GM12878 (cell line): ENCODE measurements around the gene HEXIM2. TPM values are rescaled to one million over a fixed set of nuclear protein-coding genes. Genes with fewer than 3 reads are reported as not detected.

Source experiments
- ATAC-seq: fragments of 200-7000 bp; cut with Tn5 transposase; 3 replicates; pipeline ENCODE4 v1.9.1; 2020; ENCODE audit warnings: mild to moderate bottlenecking, moderate library complexity
- BruUV-seq: library from RNA; stranded (reverse); fragments of 400-500 nt; replicated peaks from 2 replicates; lab custom pipeline; 2021; lab: Mats Ljungman, UMichigan
- CTCF ChIA-PET: fragments of 300-600 bp; sonication (Branson Sonifier 250); formaldehyde crosslinking; extraction: SDS; loops from one replicate; lab custom pipeline; 2021; ENCODE audit warnings: inconsistent platforms; lab: Yijun Ruan, JAX
- POLR2A ChIA-PET: fragments of 350-600 bp; formaldehyde crosslinking; extraction: SDS; loops from one replicate; lab custom pipeline; 2021; ENCODE audit warnings: inconsistent platforms; lab: Charles Lee
- RAD21 ChIA-PET: fragments of 300-600 bp; sonication (Branson Sonifier 250); formaldehyde crosslinking; loops from one replicate; lab custom pipeline; 2023; ENCODE audit warnings: antibody characterized with exemption; ENCODE audit not compliant: unreplicated experiment; lab: Charles Lee
- SMC1A ChIA-PET: fragments of 300-600 bp; sonication (Branson Sonifier 250); formaldehyde crosslinking; loops from one replicate; lab custom pipeline; 2023; ENCODE audit not compliant: unreplicated experiment, uncharacterized antibody; lab: Charles Lee
- DNase-seq: peaks from one replicate; pipeline ENCODE4 v3.0.0-alpha.2; 2011; ENCODE audit warnings: low read depth, low spot score
- FAIRE-seq: peaks from 3 replicates; lab custom pipeline; 2011; peaks lifted over from hg19 to GRCh38; lab: Jason Lieb, UNC
- H2AFZ ChIP-seq: 2 replicates; pipeline ENCODE4 v1.6.0; 2011; ENCODE audit warnings: low read depth, low read length, control low read depth; ENCODE audit not compliant: control insufficient read depth
- H3K27ac ChIP-seq: 2 replicates; pipeline ENCODE4 v1.5.1; 2011; ENCODE audit warnings: control low read depth; ENCODE audit not compliant: control insufficient read depth, insufficient read depth
- H3K27me3 ChIP-seq, 2 experiments: replicated peaks in 1 of 2; 2 replicates each; pipeline versions ENCODE4 v1.6.0 to v1.6.1; 2011; ENCODE audit warnings: low read length in 1 of 2; ENCODE audit not compliant: control insufficient read depth in 2 of 2, insufficient read depth in 2 of 2
- H3K36me3 ChIP-seq, 2 experiments: 2 replicates each; pipeline ENCODE4 v1.5.1; 2011; ENCODE audit warnings: low read length in 1 of 2; ENCODE audit not compliant: control insufficient read depth in 2 of 2, insufficient read depth in 2 of 2
- H3K4me1 ChIP-seq: 2 replicates; pipeline ENCODE4 v1.6.1; 2011; ENCODE audit warnings: mild to moderate bottlenecking, low read length, moderate library complexity, mixed read lengths; ENCODE audit not compliant: control insufficient read depth, insufficient read depth
- H3K4me2 ChIP-seq: 2 replicates; pipeline ENCODE4 v1.6.0; 2011; ENCODE audit warnings: control low read depth; ENCODE audit not compliant: control insufficient read depth, insufficient read depth
- H3K4me3 ChIP-seq: fragments of 200-600 bp; sonication (generic); 2 replicates; pipeline ENCODE4 v1.5.1; 2016
- H3K79me2 ChIP-seq: 2 replicates; pipeline ENCODE4 v1.6.0; 2011; ENCODE audit warnings: low read length; ENCODE audit not compliant: control insufficient read depth, insufficient read depth
- H3K9ac ChIP-seq: 2 replicates; pipeline ENCODE4 v1.8.0; 2011; ENCODE audit warnings: low read length, control low read depth, mixed read lengths; ENCODE audit not compliant: control insufficient read depth, insufficient read depth
- H3K9me3 ChIP-seq: replicated peaks from 3 replicates; pipeline ENCODE4 v1.5.1; 2011; ENCODE audit warnings: mild to moderate bottlenecking, low read length; ENCODE audit not compliant: control insufficient read depth, insufficient read depth
- H4K20me1 ChIP-seq: 2 replicates; pipeline ENCODE4 v1.6.0; 2011; ENCODE audit not compliant: control insufficient read depth, insufficient read depth
- BACH1 ChIP-seq: fragments of 450-650 bp; IDR thresholded peaks from 2 replicates; pipeline ENCODE4 v1.6.1; 2017; ENCODE audit warnings: mild to moderate bottlenecking, borderline replicate concordance
- CBFB ChIP-seq: IDR thresholded peaks from 2 replicates; pipeline ENCODE4 v1.6.1; 2016; ENCODE audit warnings: antibody characterized with exemption, low read depth
- MTA3 ChIP-seq: IDR thresholded peaks from 2 replicates; pipeline ENCODE4 v1.6.1; 2012; ENCODE audit warnings: low read length, inconsistent platforms, borderline replicate concordance
- POLR2A ChIP-seq: IDR thresholded peaks from 2 replicates; pipeline ENCODE4 v1.6.1; 2011; ENCODE audit warnings: low read depth, mild to moderate bottlenecking, low read length
- RAD51 ChIP-seq: fragments of 450-650 bp; IDR thresholded peaks from 2 replicates; pipeline ENCODE4 v1.6.1; 2016; ENCODE audit warnings: moderate library complexity, mild to moderate bottlenecking, inconsistent platforms
- RB1 ChIP-seq: fragments of 450-650 bp; formaldehyde crosslinking; IDR thresholded peaks from 2 replicates; pipeline ENCODE4 v1.6.1; 2017; ENCODE audit warnings: mild to moderate bottlenecking, borderline replicate concordance
- REST ChIP-seq: IDR thresholded peaks from 2 replicates; pipeline ENCODE4 v1.6.1; 2012; ENCODE audit warnings: mild to moderate bottlenecking, low read depth, low read length
- SMAD1 ChIP-seq: fragments of 450-650 bp; IDR thresholded peaks from 2 replicates; pipeline ENCODE4 v1.6.1; 2018; ENCODE audit warnings: mild to moderate bottlenecking, low read depth; ENCODE audit not compliant: partially characterized antibody
- SP1 ChIP-seq: IDR thresholded peaks from one replicate; pipeline ENCODE4 v1.6.1; 2011; ENCODE audit warnings: low read depth, low read length
- SREBF1 ChIP-seq: IDR thresholded peaks from 2 replicates; pipeline ENCODE4 v1.6.1; 2012; ENCODE audit warnings: mild to moderate bottlenecking, low read length
- ZBTB33 ChIP-seq: fragments of 450-650 bp; IDR thresholded peaks from 2 replicates; pipeline ENCODE4 v1.6.1; 2017; ENCODE audit warnings: mild to moderate bottlenecking
- WGBS: methylation state at CpG from one replicate; pipeline ENCODE4 v1.1.6; 2016; ENCODE audit warnings: low lambda C conversion rate; ENCODE audit not compliant: insufficient replicate concordance, insufficient coverage; ENCODE audit errors: missing lambda C conversion rate; 5-methylcytosine and 5-hydroxymethylcytosine counted together
- in situ Hi-C: fragments of 300-500 bp; cut with MboI; formaldehyde crosslinking; loops from 9 replicates; pipeline ENCODE4 v1.14.3; 2018; ENCODE audit warnings: mixed read lengths
- intact Hi-C: fragments of 100-400 bp; cut with micrococcal nuclease; formaldehyde crosslinking; loops from one replicate; pipeline ENCODE4 v1.14.2; 2022; ENCODE audit not compliant: unreplicated experiment
- polyA plus RNA-seq, 11 experiments: library from polyadenylated mRNA; depleted of rRNA in 4 of 11; unstranded in 6 of 11; stranded (reverse) in 5 of 11; fragments of >200 nt; fragmentation: Nextera tagmentation in 4 of 11; fragmentation: Illumina TruSeq in 1 of 11; extraction: Ambion mirVana in 4 of 11; extraction: Trizol in 1 of 11; gene quantifications; 1 replicate in 1 of 11; 2 replicates in 10 of 11; pipeline versions ENCODE4 v1.2.1 to v1.2.3, GENCODE V29; 2011 to 2016; ENCODE audit warnings: inconsistent platforms in 2 of 11, missing spikeins in 2 of 11, low read depth in 1 of 11
- total RNA-seq, 4 experiments: library from RNA; depleted of rRNA in 3 of 4; stranded (reverse); fragments of >200 nt in 3 of 4; fragmentation: Illumina TruSeq in 1 of 4; extraction: Trizol in 1 of 4; gene quantifications; 2 replicates each; pipeline versions ENCODE4 v1.2.1 to v1.2.3, GENCODE V29; 2013 to 2021

Gene HEXIM2
- total and polyA plus RNA-seq, 10 of the 15 experiments (the other 5 are each of a cell fraction or from before 2014, with no cell fraction given) = 0.10 to 10.3 (median 6.4) TPM

DNA sequence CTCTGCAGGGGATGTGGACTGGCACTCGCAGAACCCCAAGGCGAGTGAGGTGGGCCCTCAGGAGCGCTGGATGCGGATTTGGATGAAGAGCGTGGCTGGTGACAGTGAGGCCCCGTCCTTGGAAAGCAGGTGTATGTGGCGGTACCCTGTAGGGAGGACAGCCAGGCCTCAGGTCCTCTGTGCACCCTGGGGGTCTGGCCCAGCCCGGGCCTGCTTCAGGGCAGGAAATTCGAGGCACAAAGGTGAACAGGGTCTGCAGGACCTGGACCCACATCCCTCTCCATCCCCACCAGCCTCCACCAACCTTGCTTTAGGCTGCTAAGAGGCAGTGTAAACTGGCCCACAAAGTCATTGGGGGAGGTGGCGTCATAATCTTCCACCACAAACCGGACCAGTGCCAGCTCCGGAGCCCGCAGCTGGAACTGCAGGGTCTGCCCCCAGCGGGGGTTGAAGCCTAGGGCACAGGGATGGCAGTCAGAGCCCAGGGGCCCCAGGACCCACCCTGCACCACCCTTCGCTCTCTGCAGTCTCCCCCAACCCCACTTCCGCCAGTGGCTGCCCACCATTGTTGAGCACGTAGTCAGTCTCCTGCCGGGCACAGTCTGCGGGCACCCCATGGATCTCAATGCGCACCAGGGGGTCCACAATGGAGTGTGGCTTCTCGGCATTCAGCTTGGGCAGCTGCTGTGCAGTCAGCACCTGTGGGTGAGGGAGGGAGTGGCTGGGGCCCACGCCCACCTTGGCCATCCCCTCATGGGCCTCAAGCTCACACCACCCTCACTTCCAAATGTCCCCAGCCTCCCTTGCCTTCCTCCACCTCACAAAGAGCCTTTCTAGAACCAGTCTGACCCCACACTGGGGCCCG is 48.9 kb upstream of the HEXIM2 start:
- Histone ChIP-seq H3K36me3 (peaks cover 5 to 7% of the 10 kb centered on the region in 2 experiments; a peak in 3 of 4 replicates), H2AFZ (no peak overlapping the region), H4K20me1 (no peaks in the 10 kb centered on the region), H3K4me1 (peaks cover 11% of the 10 kb centered on the region; the same call in 1 of the 2 replicates), H3K9ac (no peak overlapping the region), H3K9me3 (no peaks in the 10 kb centered on the region), H3K4me2 (no peak overlapping the region), H3K79me2 (no peaks in the 10 kb centered on the region), H3K27ac (no peak overlapping the region), H3K27me3 (no peaks in the 10 kb centered on the region), H3K4me3 (no peak overlapping the region)
- DNase-seq = no peak
- in situ Hi-C loops (no loop called here), intact Hi-C loops (loop anchor here (5.0 kb wide), 1 partner anchor 190 kb away; no protein-coding TSS in a partner anchor)
- no TSS peak for BruUV-seq
- RAD21 ChIA-PET = interaction anchor here (0.6 to 1.5 kb wide), 3 partner anchors 99 to 192 kb away, joined by 3 to 7 read pairs (median 3); no protein-coding TSS in a partner anchor
- TF ChIP-seq REST (no peak), POLR2A (no peak), RAD51 (no peak), SREBF1 (no peak), BACH1 (no peak), CBFB (no peak), SMAD1 (no peak), SP1 (no peak), ZBTB33 (no peak), MTA3 (no peak), RB1 (no peak)
- no peak for ATAC-seq
- POLR2A ChIA-PET = interaction anchor here (0.6 kb wide), 1 partner anchor 521 kb away, joined by 3 read pairs; no protein-coding TSS in a partner anchor
- CTCF ChIA-PET = interaction anchor here (1.1 kb wide), 1 partner anchor 14 kb away, joined by 5 read pairs; no protein-coding TSS in a partner anchor
- 66% methylated on average over 23 of the region's 23 CpGs for WGBS
- SMC1A ChIA-PET = no interaction called here
- FAIRE-seq = no peak
